Measurements from ENCODE around the gene ITGA2B. TPM values are rescaled to one million over a fixed set of nuclear protein-coding genes. Genes with fewer than 3 reads are reported as not detected.
"Not testable (repeated sequence)": the region's sequence is repeated elsewhere in the genome, so short reads cannot be mapped to it uniquely, and the experiment has no call there.

The ITGA2B gene
- total RNA-seq, 1 donor from 2014 or later = 0.04 TPM

GRCh38 chr17:44348988-44349364 is 40.5 kb downstream of the ITGA2B start:
- DNase-seq (ENCODE audit: low read depth) = no peak
- peaks cover 3% of the 10 kb centered on the region for H3K36me3 ChIP-seq (ENCODE audit: control insufficient read depth, insufficient read depth, low read length)
- no peak overlapping the region for H3K4me3 ChIP-seq (ENCODE audit: low read depth, low read length)
- TF ChIP-seq, protein P1, sequence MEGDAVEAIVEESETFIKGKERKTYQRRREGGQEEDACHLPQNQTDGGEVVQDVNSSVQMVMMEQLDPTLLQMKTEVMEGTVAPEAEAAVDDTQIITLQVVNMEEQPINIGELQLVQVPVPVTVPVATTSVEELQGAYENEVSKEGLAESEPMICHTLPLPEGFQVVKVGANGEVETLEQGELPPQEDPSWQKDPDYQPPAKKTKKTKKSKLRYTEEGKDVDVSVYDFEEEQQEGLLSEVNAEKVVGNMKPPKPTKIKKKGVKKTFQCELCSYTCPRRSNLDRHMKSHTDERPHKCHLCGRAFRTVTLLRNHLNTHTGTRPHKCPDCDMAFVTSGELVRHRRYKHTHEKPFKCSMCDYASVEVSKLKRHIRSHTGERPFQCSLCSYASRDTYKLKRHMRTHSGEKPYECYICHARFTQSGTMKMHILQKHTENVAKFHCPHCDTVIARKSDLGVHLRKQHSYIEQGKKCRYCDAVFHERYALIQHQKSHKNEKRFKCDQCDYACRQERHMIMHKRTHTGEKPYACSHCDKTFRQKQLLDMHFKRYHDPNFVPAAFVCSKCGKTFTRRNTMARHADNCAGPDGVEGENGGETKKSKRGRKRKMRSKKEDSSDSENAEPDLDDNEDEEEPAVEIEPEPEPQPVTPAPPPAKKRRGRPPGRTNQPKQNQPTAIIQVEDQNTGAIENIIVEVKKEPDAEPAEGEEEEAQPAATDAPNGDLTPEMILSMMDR (IDR thresholded peaks at IDR 0.05; ENCODE audit: insufficient read depth, low read length, poor library complexity, severe bottlenecking) = no peak
- H3K27me3 ChIP-seq (ENCODE audit: control insufficient read depth, insufficient read depth, low read length) = peaks cover under 1% of the 10 kb centered on the region

- DNase-seq (ENCODE audit: low read depth) = no peak
These were observed 41.0 kb downstream of the ITGA2B start for GRCh38 chr17:44348234-44348987.

GRCh38 chr17:44347206-44348055 is 42.0 kb downstream of the ITGA2B start:
- DNase-seq (ENCODE audit: low read depth); H3K4me3 ChIP-seq (ENCODE audit: low read depth, low read length); H3K27me3 ChIP-seq (ENCODE audit: control insufficient read depth, insufficient read depth, low read length); H3K36me3 ChIP-seq (ENCODE audit: control insufficient read depth, insufficient read depth, low read length): not testable (repeated sequence)

More at GRCh38 chr17:44348234-44348987, 41.0 kb downstream of the ITGA2B start:
- peaks cover 3% of the 10 kb centered on the region for H3K36me3 ChIP-seq (ENCODE audit: control insufficient read depth, insufficient read depth, low read length)
- TF ChIP-seq, protein P1 (IDR thresholded peaks at IDR 0.05; ENCODE audit: insufficient read depth, low read length, poor library complexity, severe bottlenecking) = no peak
- no peaks in the 10 kb centered on the region for H3K27me3 ChIP-seq (ENCODE audit: control insufficient read depth, insufficient read depth, low read length)
- H3K4me3 ChIP-seq (ENCODE audit: low read depth, low read length) = no peak overlapping the region

DNA sequence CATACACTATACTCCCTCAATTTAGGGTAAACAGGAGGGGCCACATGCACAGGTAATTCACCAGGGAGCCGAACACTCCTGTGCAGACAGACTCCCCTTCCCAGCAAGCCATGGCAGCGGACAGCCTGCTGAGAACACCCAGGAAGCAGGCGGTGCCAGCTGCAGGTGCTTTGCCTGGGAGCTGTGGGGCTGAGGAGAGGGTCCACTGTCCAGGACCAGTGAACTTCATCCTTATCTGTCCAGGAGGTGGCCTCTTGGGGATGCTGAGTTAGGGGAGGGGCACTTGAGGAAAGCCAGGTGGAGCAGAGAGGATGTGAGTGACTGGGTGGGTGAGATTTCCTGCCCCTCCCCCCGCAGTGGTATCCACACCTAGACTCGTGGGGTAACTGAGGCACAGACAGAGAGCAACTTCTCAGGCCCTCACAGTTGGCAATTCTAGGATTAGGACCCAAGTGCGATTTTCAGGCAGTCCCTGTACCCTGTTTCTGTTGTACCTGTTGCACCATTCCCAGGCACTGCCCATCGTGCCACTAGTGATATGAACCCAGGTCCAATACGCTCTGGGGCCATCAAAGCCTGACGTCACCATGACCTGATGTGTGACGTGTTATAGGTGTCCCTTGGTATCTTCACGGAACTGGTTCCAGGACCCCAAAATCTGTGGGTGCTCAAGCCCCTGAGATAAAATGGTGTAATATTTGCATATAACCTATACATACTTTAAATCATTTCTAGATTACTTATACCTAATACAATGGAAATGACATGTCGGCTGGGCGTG is 43.2 kb downstream of the ITGA2B start:
- no peak for DNase-seq (ENCODE audit: low read depth)
- TF ChIP-seq, protein P1 (IDR thresholded peaks at IDR 0.05; ENCODE audit: insufficient read depth, low read length, poor library complexity, severe bottlenecking) = no peak
- peaks cover 1% of the 10 kb centered on the region for H3K36me3 ChIP-seq (ENCODE audit: control insufficient read depth, insufficient read depth, low read length)
- no peaks in the 10 kb centered on the region for H3K27me3 ChIP-seq (ENCODE audit: control insufficient read depth, insufficient read depth, low read length)
- H3K4me3 ChIP-seq (ENCODE audit: low read depth, low read length) = peak overlapping the region; percentile 89

DNA sequence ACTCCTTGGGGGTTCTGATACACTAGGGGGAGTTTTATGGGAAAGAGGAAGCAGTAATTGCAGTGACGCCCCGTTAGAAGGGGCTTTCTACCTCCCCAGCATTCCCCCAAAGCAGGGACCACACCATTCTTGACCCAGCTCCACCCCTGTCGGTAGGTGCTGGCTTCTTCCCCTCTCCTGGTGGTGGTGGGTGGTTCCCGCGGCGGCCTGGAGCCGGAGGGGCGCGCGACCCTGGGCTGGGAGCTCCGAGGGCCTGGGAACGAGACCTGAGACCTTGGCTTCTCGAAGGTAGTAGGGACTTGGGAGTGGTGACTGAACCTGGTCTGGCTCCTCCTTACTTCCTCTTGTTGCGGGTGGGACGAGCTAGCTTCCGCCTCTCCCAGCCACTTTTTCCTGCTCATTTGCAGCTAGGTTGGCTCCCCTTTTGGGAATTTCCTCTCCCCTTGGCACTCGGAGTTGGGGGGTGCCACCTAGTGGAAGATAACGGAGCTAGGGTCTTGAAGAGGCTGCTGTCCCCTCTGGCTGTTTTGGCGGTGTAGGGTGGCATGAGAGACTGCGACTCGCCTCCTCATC is 43.9 kb downstream of the ITGA2B start:
- DNase-seq (ENCODE audit: low read depth) = peak; percentile 61
- TF ChIP-seq, protein P1 (IDR thresholded peaks at IDR 0.05; ENCODE audit: insufficient read depth, low read length, poor library complexity, severe bottlenecking) = peak; percentile 71
- H3K36me3 ChIP-seq (ENCODE audit: control insufficient read depth, insufficient read depth, low read length) = no peaks in the 10 kb centered on the region
- peak overlapping the region; percentile 89 for H3K4me3 ChIP-seq (ENCODE audit: low read depth, low read length)
- no peaks in the 10 kb centered on the region for H3K27me3 ChIP-seq (ENCODE audit: control insufficient read depth, insufficient read depth, low read length)
